KOPT-K1 (cell line): Measurements from ENCODE around the gene KYAT1.

Experiments used
- H3K27ac ChIP-seq: fragments of 200-600 bp; sonication (generic); 2 replicates; pipeline ENCODE4 v1.5.1; 2016; ENCODE audit warnings: antibody characterized with exemption, mild to moderate bottlenecking, low read depth, low read length; ENCODE audit not compliant: poor library complexity, severe bottlenecking
- H3K36me3 ChIP-seq: fragments of 200-600 bp; sonication (generic); 2 replicates; pipeline ENCODE4 v1.5.1; 2017; ENCODE audit warnings: antibody characterized with exemption, mild to moderate bottlenecking, low read length, moderate library complexity; ENCODE audit not compliant: insufficient read depth
- H3K9me3 ChIP-seq: fragments of 200-600 bp; sonication (generic); 2 replicates; pipeline ENCODE4 v1.5.1; 2017; ENCODE audit warnings: antibody characterized with exemption, low read length, mild to moderate bottlenecking; ENCODE audit not compliant: insufficient read depth, poor library complexity, severe bottlenecking

KYAT1 gene

DNA sequence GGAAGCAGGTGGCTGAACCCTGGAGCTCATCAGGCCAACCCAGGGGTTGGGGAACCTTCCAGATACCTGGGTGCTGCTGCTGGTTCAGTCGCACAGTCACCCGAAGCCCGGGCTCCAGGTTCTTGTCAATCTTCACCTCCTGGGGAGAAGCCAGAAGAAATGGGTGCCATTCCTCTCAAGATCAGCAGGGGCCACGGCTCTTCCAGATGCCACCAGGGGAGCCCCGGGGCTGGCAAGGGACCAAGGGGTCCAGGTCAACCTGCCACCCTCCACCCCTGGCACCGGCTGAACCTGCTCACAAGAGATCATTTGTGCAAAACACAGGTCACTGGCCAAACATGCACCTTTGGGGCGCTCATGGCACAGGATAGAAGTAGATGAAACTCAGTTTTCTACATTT, 56.8 kb downstream of the KYAT1 start:
- H3K36me3 ChIP-seq = peaks cover 79% of the 10 kb centered on the region

GRCh38 chr9:128823903-128824406, 57.8 kb downstream of the KYAT1 start:
- Histone ChIP-seq H3K9me3 (no peaks in the 10 kb centered on the region), H3K27ac (no peak overlapping the region), H3K36me3 (peaks cover 79% of the 10 kb centered on the region)

More for the DNA sequence above, 56.8 kb downstream of the KYAT1 start:
- Histone ChIP-seq H3K9me3 (no peaks in the 10 kb centered on the region), H3K27ac (no peak overlapping the region)

- H3K36me3 ChIP-seq = peaks cover 79% of the 10 kb centered on the region
These were observed 58.3 kb downstream of the KYAT1 start for GRCh38 chr9:128823362-128823902.

DNA sequence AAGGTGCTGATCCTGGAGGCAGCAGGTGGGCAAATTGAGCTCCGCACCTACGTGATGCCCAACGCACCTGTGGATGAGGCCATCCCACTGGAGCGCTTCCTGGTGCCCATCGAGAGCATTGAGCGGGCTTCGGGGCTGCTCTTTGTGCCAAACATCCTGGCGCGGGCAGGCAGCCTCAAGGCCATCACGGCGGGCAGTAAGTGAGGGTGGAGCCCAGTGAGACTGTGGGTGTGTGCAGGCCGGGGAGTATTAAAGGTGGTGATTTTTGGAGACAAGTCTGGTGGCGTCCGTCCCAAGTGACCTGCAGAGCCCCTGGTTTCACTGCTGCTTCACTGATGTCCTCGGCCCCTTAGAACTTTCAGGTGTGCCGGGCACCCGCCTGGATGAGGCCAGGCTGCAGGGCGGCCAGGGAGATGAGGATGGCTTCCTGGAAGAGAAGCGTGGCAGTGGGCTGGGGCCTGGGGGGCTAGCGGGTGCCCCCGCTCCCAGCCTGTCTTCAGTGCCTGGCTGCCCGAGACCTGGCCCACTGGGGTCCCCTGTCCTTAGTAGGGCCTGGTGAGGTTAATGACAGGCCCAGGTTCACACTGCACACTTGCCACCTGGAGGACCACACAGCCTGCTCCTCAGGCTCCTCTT, 59.2 kb downstream of the KYAT1 start:
- Histone ChIP-seq H3K36me3 (peaks cover 70% of the 10 kb centered on the region), H3K27ac (no peak overlapping the region), H3K9me3 (no peaks in the 10 kb centered on the region)

More at GRCh38 chr9:128823362-128823902, 58.3 kb downstream of the KYAT1 start:
- Histone ChIP-seq H3K9me3 (no peaks in the 10 kb centered on the region), H3K27ac (no peak overlapping the region)

DNA sequence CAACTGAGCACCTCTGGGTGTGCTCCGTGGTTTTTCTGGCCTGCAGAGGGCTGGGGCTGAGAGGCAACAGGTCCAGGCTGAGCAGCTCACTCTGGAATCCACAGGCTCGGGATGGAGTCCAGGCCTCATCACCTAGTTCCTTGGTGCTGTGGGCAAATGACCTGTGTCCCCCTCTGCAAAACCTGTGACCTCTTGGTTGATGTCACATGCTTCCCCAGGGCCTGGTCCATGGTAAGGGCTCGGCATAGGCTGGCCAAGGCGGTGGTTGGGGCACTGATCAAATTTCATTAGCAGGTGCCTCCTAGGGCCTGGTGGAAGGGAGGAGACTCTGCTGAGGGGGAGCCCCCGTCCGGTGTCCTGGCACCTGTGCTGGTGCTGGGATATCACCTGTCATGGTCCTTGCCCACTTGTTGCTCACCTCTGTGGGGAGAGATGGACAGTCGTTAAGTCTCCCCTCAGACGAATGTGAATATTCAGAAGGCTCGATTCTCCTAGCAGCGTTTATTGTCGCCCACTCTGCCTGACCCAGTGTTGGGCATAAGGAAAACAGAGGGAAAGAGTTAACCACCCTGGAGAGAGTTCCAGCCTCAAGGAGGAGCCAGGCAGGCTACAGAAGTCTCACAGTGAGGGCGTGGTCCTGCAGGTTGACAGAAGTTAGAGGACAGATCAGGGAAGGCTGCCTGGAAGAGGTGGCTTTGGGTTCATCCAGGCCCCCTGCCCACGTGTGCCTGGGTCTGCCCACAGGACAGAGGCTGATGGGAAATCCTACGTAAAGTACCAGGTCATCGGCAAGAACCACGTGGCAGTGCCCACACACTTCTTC, 60.0 kb downstream of the KYAT1 start:
- no peaks in the 10 kb centered on the region for H3K9me3 ChIP-seq
- H3K27ac ChIP-seq = no peak overlapping the region
- H3K36me3 ChIP-seq = peaks cover 63% of the 10 kb centered on the region

- Histone ChIP-seq H3K27ac (no peak overlapping the region), H3K36me3 (peaks cover 54% of the 10 kb centered on the region), H3K9me3 (no peaks in the 10 kb centered on the region)
These were observed 60.8 kb downstream of the KYAT1 start for GRCh38 chr9:128820665-128821583.

- H3K36me3 ChIP-seq = peaks cover 45% of the 10 kb centered on the region
- no peaks in the 10 kb centered on the region for H3K9me3 ChIP-seq
- H3K27ac ChIP-seq = no peak overlapping the region
These were observed 61.8 kb downstream of the KYAT1 start for GRCh38 chr9:128819716-128820664.

- Histone ChIP-seq H3K36me3 (peaks cover 36% of the 10 kb centered on the region; the same call in 1 of the 2 replicates), H3K9me3 (no peaks in the 10 kb centered on the region), H3K27ac (peak overlapping the region; percentile 50)
These were observed 62.7 kb downstream of the KYAT1 start for GRCh38 chr9:128818839-128819715.

GRCh38 chr9:128818099-128818838, 63.5 kb downstream of the KYAT1 start, which contains the start of gene ENDOG:
TSS of gene ENDOG (plus strand) at chr9:128818500. CDS start at chr9:128818685, 185 bp downstream.
- H3K9me3 ChIP-seq = no peaks in the 10 kb centered on the region
- peaks cover 28% of the 10 kb centered on the region; the same call in 1 of the 2 replicates for H3K36me3 ChIP-seq
- peak within 1 kb of the TSS; percentile 50 for H3K27ac ChIP-seq

GRCh38 chr9:128810873-128811272, 70.9 kb downstream of the KYAT1 start:
- Histone ChIP-seq H3K36me3 (peaks cover 37% of the 10 kb centered on the region), H3K27ac (no peak overlapping the region), H3K9me3 (no peaks in the 10 kb centered on the region)

GRCh38 chr9:128809831-128810230, 71.9 kb downstream of the KYAT1 start:
- Histone ChIP-seq H3K9me3 (no peaks in the 10 kb centered on the region), H3K27ac (no peak overlapping the region), H3K36me3 (peaks cover 46% of the 10 kb centered on the region)

GRCh38 chr9:128809036-128809599, 72.6 kb downstream of the KYAT1 start:
- Histone ChIP-seq H3K36me3 (peaks cover 48% of the 10 kb centered on the region), H3K27ac (no peak overlapping the region), H3K9me3 (no peaks in the 10 kb centered on the region)
